ENCODE measurements around the gene TNFAIP8. TPM values are rescaled to one million over a fixed set of nuclear protein-coding genes. Genes with fewer than 3 reads are reported as not detected.

The TNFAIP8 gene
- polyA plus RNA-seq, 1 experiment, result 11.3 TPM

DNA sequence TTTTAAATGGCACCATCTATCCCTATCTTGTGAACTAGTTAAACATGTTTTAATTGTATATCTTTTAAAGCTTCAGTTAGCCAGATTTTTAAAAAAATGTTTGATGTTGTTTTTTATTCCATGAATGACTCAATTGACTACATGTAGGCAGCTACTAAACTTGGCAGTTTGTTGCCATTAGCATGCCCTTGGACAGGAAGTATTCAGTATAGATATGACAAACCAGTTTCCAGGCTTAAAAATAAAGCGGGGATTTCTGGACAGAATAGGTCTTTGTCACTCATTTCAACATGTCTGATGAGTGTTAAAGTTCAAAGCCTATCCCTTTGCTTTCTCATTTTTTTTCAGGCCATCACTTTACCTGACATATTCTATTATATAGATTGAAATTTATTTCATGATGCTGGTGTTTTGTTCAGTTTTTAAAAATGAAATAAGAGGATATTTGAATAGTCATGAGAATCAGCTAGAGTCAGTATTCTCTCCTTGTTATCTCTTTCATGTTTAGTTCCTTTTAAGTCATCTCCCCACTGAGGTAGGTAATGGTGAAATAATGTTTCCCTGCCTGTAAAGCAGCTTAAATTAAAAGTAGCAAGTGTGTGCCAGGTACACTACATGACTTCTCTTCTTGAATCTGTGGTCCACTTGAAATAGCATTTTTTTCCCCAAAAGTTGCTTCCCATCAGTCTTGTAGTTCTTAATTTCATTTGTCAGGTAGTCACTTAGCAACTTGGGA lies 11.9 kb downstream of the TNFAIP8 start:
- H3K27me3 ChIP-seq (ENCODE audit: control insufficient read depth, insufficient read depth, low read length), result no peaks in the 10 kb centered on the region
- ChIA-PET CTCF (interaction anchor here (0.7 to 1.5 kb wide), 2 partner anchors 10 to 45 kb away, joined by 3 read pairs; no protein-coding TSS in a partner anchor), POLR2A (no interaction called here)
- H3K4me3 ChIP-seq (ENCODE audit: low read depth, low read length), result no peak overlapping the region
- DNase-seq (ENCODE audit: low read depth), result no peak
- no peaks in the 10 kb centered on the region for H3K36me3 ChIP-seq (ENCODE audit: control insufficient read depth, insufficient read depth, low read length)
- TF ChIP-seq CTCF (IDR thresholded peaks at IDR 0.05; ENCODE audit: insufficient read depth, low read depth, low read length), result no peak

DNA sequence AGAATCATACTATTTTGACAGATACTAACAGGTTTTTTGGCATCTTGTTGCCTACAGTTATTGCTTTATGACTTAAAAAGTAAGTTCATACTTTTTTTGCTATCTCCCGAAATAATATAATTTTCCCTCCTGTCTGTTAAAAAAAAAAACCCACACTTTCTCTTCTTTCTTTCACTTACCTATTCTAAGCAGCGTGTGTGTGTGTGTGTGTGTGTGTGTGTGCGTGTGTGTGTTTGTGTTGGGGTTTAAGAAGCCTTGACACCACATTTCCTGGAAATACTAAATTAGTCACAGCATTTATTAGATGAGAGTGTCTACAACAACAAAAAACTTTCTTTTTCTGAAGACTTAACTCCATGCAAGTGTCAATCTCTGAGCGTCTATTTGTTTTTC lies 12.4 kb downstream of the TNFAIP8 start:
- Histone ChIP-seq H3K27me3 (ENCODE audit: control insufficient read depth, insufficient read depth, low read length) (no peaks in the 10 kb centered on the region), H3K4me3 (ENCODE audit: low read depth, low read length) (no peak overlapping the region), H3K36me3 (ENCODE audit: control insufficient read depth, insufficient read depth, low read length) (no peaks in the 10 kb centered on the region)
- ChIA-PET CTCF (interaction anchor here (0.7 to 1.5 kb wide), 3 partner anchors 11 to 44 kb away, joined by 3 read pairs; no protein-coding TSS in a partner anchor), POLR2A (no interaction called here)
- no peak for TF ChIP-seq CTCF (IDR thresholded peaks at IDR 0.05; ENCODE audit: insufficient read depth, low read depth, low read length)
- DNase-seq (ENCODE audit: low read depth), result no peak

GRCh38 chr5:119370486-119370885 lies 14.7 kb downstream of the TNFAIP8 start:
- no peak for DNase-seq (ENCODE audit: low read depth)
- Histone ChIP-seq H3K36me3 (ENCODE audit: control insufficient read depth, insufficient read depth, low read length) (no peaks in the 10 kb centered on the region), H3K4me3 (ENCODE audit: low read depth, low read length) (no peak overlapping the region), H3K27me3 (ENCODE audit: control insufficient read depth, insufficient read depth, low read length) (no peaks in the 10 kb centered on the region)
- no peak for TF ChIP-seq CTCF (IDR thresholded peaks at IDR 0.05; ENCODE audit: insufficient read depth, low read depth, low read length)
- ChIA-PET CTCF (interaction anchor here (0.8 to 1.6 kb wide), 4 partner anchors 18 to 102 kb away, joined by 3 to 7 read pairs (median 4); no protein-coding TSS in a partner anchor), POLR2A (interaction anchor here (0.6 kb wide), 2 partner anchors 14 to 812 kb away, joined by 3 to 4 read pairs; no protein-coding TSS in a partner anchor)

GRCh38 chr5:119371146-119371545 lies 15.3 kb downstream of the TNFAIP8 start:
- DNase-seq (ENCODE audit: low read depth), result no peak
- Histone ChIP-seq H3K36me3 (ENCODE audit: control insufficient read depth, insufficient read depth, low read length) (no peaks in the 10 kb centered on the region), H3K4me3 (ENCODE audit: low read depth, low read length) (no peak overlapping the region), H3K27me3 (ENCODE audit: control insufficient read depth, insufficient read depth, low read length) (no peaks in the 10 kb centered on the region)
- ChIA-PET CTCF (interaction anchor here (0.8 to 1.6 kb wide), 3 partner anchors 21 to 103 kb away, joined by 3 to 7 read pairs (median 4); no protein-coding TSS in a partner anchor), POLR2A (interaction anchor here (0.6 kb wide), 1 partner anchor 813 kb away, joined by 3 read pairs; no protein-coding TSS in a partner anchor)
- TF ChIP-seq CTCF (IDR thresholded peaks at IDR 0.05; ENCODE audit: insufficient read depth, low read depth, low read length), result no peak

DNA sequence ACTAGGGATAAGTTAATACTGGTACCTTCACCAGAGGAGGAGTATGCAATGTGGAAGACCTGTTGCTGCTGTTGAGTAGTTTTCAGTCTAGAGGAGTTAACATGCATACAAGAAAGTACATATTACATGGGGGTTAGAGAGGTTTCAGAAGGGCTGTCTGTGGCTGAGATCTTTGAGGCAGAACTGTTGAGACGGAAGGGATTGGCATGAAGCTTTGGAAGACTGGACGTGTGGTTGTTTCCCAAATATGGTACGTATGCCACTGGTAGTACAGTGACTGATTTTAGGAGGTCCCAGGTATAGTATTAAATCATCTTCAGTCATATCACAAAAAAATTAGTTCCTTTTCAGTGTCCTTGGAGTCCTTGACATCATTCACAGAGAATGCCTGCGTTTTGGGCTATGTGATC lies 17.6 kb downstream of the TNFAIP8 start:
- no peak for DNase-seq (ENCODE audit: low read depth)
- no peak for TF ChIP-seq CTCF (IDR thresholded peaks at IDR 0.05; ENCODE audit: insufficient read depth, low read depth, low read length)
- ChIA-PET CTCF (interaction anchor here (1.1 kb wide), 1 partner anchor 10 kb away, joined by 3 read pairs; no protein-coding TSS in a partner anchor), POLR2A (no interaction called here)
- H3K4me3 ChIP-seq (ENCODE audit: low read depth, low read length), result no peak overlapping the region
- H3K36me3 ChIP-seq (ENCODE audit: control insufficient read depth, insufficient read depth, low read length), result no peaks in the 10 kb centered on the region
- H3K27me3 ChIP-seq (ENCODE audit: control insufficient read depth, insufficient read depth, low read length), result no peaks in the 10 kb centered on the region
